Hematopoietic multipotent progenitor cell treated with erythropoietin and hydrocortisone succinate and interleukin-3 and kit ligand, for 6 days (in vitro differentiated cells): ENCODE measurements around the gene GLG1.
"Not testable (repeated sequence)": the region's sequence is repeated elsewhere in the genome, so short reads cannot be mapped to it uniquely, and the experiment has no call there.

Experiments used
- DNase-seq: peaks from one replicate; pipeline ENCODE4 v3.0.0-alpha.2; 2015

Gene GLG1

DNA sequence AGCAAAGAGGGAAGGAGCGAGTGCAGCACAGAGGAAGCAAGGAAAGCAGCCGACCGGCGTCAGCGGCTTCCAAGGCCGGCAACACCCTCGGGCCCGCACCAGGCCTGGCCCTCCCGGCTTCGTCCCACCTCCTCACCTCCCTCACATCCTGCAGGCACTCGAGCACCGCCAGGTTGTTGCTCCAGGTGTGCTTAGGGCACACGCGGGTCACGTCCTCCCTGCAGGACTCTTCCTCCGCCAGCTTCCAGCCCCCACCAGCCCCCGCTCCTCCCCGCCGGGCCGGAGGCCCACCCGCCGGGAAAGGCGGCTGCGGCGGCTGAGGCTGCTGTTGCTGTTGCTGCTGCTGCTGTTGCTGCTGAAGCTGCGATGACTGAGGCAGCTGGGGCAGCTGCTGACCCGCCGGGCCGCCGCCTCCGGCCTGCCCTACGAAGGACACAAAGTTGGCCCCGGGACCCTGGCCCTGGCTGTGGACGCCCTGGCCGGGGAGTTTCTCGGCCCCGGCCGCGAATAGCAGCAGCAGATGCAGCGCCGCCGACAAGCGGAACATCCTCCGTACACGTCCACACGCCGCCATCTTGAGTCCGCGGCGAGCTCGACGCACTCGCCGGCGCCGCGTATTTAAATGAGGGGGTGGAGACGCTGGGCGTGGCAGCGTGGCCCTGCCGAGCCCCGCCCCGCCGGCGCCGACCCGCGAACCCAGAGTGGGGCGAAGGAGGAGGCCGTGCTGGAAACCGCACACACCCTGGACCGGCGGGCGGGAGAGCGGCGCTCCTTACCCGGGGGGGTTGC, at the start of gene GLG1:
TSS of gene GLG1 (minus strand) at position 594 of the 789 bp plus-strand sequence. CDS start at position 574, 20 bp downstream.
- DNase-seq: peak; percentile 95

DNA sequence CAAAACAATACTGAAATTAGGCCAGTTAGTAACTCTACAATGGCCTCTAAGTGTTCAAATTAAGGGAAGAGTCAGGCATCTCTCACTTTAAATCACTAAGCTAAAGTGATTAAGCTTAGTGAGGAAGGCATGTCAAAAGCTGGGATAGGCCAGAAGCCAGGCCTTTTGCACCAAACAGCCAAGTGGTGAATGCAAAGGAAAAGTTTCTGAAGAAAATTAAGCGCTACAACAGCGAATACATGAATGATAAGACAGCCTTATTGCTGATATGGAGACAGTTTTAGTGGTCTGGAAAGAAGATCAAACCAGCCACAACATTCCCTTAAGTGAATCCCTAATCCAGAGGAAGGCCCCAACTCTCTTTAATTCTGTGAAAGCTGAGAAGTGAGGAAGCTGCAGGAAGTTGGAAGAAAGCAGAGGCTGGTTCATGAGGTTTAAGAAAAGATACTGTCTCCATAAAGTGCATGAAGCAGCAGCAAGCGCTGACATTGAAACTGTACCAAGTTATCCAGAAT, 47.7 kb upstream of the GLG1 start:
- no peak for DNase-seq

DNA sequence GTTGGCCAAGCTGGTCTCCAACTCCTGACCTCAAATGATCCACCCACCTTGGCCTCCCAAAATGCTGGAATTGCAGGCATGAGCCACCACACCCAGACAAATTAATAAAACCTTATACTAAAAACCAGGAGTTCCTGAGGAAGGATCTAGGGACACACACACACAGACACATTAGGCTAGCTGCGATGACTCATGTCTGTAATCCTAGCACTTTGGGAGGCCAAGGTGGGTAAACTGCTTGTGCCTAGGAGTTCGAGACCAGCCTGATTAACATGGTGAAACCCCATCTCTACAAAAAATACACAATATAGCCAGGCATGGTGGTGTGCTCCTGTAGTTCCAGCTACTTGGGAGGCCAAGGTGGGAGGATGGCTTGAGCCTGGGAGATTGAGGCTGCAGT, 46.0 kb upstream of the GLG1 start:
- not testable (repeated sequence) for DNase-seq

DNA sequence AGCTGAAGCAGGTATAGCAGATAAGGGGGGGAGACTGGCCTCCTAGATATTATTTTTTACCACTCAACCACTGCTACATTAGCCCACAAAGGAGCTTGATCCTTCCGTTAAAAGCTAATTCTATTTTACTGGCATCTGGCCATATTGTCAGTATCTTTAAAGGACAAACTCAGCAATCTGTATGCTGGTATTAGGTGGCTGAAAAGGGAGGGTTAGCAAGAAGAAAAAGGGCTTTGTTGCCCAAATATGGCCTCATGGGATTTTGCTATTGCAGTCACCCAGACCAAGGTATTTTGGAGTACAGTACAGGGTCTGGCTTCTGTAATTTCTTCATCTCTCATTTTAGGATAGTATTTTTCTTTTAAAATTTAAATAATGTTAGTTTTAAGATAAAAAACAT, 45.3 kb upstream of the GLG1 start:
- peak; percentile 41 for DNase-seq

DNA sequence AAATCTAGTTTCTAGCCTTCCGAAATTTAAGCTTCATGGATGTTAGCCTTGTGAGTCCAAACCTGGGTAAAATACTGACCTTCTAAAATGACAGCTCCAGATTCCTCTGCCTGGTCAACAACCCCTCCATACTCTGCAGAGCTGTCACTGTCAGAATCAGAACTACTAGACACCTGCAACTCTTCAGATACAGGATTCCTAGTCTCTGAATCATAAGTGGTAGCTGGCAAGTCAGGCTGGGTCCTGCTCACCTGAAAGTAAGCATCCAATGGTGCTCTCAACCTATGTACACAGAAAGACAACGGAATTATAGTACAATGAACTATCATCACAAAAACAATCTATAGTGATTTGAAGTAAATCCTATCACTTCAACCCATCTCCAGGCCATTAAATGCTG, 44.9 kb upstream of the GLG1 start:
- no peak for DNase-seq

DNA sequence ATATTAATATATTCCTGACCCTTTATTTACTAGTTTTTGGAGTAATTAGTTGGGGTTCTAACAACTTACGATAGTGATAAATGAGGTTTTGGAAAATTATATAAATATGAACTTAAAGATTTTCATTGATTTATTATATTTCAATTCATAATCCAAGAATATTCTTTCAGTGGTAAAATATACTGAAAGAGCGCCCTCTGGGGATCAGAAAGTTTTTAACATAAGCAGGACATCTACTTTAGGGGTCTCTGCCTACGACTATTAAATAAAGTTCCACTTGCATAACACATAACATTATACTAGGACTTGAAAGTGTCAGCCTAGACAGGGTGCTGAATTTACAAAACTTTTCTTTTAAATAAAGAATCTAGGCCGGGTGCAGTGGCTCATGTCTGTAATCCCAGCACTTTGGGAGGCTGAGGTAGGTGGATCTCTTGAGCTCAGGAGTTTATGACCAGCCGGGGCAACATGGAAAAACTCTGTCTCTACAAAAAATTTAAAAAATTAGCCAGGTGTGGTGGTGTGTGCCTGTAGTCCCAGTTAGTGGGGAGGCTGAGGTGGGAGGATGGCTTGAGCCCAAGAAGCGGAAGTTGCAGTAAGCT, 44.2 kb upstream of the GLG1 start:
- DNase-seq: peak; percentile 51

DNA sequence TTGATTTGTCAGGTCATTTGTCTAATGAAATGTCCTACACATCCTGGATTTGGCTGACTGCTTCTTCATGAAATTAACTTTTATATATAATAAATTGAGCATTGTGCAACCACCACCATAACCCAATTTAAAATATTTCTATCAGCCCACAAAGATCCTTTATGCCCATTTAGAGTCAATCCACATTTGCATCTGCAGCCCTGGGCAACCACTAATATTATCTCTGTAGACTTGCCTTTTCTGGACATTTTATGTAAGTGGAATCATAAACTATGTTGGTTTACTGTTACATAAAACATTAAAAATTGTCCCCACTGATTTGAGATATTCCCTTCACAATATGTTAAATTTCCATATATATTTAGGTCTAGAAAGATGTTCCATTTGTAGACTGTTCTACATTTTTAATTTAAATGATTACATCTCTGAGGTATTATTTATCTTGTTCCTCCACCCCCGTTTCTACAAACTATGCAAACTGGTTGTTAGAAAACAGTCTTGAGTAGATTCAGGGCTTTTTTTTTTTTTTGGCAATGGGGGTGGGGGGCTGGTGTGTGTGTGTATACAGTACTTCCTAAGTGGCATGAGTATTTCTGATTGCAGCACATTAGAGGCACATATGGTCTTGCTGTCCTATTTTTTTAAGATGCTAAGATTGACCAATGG, 43.1 kb upstream of the GLG1 start:
- DNase-seq: no peak

DNA sequence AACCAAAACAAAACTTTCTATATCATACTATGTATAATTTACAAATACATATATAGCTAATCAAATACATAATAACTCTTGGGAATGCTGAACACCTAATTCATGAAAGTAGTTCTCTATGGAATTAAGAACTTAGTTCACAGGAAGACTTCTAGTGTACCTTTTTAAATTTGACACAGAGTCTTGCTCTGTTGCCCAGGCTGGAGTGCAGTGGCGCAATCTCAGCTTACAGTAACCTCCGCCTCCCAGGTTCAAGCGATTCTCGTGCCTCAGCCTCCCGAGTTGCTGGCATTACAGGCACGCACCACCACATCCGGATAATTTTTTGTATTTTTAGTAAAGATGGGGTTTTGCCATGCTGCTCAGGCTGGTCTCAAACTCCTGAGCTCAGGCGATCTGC, 35.1 kb upstream of the GLG1 start:
- DNase-seq: no peak

DNA sequence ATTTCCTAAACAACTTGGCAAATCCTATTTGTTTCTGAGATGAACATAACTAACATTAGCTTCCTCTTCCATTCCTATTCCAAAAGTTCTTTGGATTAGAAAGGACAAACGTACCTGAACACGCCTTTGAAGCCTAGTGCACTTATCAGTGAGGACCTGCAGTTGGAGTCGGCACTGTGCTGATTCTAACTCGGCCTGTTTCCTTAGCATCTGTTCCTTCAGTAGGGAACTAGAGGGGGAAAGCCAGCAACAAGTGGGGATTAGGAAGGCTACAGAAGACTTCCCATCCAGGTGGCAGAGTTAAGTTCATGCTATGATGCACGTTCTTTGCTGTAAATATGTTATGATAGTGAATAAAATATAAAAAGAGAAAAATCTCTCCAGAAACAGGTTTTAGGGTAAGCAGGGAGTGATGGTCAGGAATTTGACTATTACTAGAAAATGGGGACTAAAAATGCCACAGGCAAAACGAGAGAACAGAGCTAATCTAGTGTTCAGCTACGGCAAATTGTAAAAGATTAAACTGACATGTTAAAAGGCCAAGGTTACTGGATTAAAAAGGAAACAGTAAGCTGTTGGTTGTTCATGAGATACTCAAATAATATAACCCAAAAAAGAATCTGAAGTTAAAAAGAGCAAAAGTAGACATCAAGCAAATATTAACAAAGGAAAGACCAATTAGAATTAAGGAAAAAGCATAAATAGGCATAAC, 31.0 kb upstream of the GLG1 start:
- no peak for DNase-seq

DNA sequence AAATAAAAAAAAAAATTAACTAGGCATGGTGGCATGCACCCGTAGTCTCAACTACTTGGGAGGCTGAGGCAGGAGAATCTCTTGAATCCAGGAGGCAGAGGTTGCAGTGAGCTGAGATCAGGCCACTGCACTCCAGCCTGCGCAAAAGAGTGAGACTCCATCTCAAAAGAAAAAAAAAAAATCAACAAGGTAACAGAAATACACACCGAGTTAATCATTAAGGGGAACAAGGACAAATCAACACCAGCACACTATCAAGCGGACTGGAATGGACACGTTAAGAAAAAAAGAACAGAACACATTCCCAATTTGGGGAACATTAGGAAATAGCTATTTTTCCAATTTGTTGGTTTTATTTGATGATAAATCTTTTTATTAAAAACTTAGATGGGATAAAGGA, 28.4 kb upstream of the GLG1 start:
- DNase-seq: no peak

DNA sequence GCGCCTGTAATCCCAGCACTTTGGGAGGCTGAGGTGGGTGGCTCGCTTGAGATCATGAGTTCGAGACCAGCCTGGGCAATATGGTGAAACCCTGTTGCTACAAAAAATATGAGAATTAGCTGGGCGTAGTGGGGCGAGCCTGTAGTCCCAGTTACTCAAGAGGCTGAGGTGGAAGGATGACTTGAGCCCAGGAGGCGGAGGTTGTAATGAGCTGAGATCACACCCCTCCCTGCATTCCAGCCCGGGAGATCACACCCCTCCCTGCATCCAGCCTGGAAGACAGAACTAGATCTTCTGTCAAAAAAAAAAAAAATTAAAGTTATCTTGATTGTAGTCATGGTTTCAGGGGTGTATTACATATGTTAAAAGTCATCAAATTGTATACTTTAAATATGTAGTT, 26.8 kb upstream of the GLG1 start:
- DNase-seq: no peak

DNA sequence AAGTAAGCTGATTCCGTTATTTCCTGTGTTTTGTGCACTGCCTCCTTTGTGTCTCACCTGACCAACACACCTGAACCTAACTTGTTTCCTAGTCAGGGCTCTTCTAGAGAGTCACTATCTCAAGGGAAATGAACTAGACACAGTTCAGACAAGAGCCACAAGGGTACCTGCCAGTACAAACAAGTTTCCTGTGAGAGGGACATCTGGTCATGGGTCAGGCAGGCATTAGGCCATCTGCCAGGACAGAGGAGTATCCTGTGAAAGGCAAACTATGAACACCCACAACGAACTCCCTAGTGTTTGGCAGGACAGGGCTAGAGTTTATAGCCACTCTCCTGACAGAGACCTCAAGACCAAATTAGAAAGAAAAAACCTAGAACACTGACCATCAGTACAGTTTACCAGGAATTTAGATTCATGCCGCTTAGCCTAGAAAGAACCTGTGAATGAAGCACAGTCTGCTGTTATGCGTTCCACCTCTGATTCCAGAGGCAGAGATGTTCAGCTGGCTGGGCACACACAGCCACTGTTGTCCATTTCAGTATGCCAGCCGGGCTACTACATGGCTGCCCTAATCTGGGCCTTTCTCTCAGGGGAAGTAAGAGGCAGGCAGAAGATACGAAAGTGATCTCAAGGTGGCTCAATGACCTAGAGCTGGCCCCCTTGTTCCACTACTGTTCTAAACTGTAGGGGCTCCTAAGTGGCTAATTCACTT, 20.7 kb upstream of the GLG1 start:
- no peak for DNase-seq

DNA sequence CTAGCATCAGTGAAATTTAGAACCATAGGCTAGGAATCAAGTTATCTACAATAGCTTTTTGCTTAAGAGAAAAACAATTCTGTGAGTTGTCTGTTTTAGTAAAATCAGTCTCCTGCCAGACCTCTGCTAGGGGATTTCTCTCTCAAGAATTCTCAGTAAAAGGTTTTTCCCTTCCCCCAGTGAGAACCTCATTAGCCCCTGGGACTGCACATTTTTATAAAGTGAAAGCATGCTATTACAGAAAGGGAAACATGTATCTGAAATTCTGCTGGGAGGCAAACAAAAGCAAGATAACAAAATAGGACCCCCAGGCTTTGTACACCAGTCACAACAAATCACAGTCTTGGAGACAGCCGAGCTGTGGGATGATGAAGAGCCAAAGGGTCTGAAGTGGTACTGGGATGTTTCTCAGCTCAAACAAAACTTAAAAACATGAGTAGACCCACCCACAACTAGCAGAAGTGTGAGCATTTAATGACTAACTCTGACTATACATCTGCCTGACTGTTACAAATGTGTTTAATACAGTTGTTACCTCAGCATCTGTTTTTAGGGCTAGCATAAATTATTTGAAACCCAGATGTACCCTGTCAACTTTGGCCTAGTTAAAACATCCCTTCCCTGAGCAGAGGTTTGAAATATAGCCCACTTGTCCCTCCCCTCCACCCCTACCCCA, 20.0 kb upstream of the GLG1 start:
- no peak for DNase-seq

DNA sequence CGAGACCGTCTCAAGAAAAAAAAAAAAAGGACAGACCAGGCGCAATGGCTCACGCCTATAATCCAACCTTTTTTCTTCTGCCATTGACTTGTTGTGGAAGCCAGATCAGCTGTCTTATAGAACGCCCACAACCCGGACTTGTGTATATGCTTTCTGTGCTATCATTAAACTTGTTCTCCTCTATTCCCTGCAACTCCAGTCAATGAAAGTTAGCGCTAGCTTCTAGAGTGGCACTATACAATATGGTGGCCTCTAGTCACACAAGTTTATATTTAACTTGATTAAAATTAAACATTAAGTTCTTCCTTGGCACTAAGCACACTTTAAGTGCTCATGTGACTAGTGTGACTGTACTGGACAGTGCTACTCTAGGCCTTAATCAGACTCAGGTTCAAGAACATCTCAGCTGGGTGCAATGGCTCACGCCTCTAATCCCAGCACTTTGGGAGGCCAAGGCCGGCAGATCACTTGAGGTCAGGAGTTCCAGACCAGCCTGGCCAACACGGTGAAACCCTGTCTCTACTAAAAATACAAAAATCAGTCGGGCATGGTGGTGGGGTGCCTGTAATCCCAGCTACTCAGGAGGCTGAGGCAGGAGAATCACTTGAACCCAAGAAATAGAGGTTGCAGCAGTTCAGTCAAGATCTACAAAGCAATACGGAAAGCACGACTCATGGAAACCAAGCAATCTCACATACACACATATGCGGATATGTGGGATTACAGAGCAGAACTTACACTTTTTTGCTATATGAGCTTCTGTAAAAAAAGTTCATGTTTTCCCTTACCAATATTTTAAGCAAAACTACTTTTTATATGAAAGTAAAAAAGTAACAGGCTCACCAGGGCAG, 18.8 kb upstream of the GLG1 start:
- no peak for DNase-seq

DNA sequence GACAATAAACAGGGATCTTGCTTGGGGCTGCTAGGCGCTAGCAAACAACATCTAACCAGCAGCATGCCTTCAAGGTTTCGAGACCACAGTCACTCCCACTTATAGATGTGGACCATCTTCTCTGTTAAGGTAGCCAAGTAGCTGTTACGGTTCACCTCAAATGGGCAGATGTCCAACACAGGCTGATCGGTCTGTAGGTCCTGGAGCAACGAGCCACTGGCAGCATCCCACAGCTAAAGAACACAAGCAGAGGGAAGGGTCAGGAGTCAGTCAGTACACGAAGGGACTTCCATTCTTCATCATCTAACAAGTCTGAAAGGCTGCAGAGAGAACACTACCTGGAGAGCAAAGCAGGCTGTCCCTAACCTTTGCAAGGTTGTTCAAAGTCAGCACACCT, 16.9 kb upstream of the GLG1 start:
- no peak for DNase-seq

DNA sequence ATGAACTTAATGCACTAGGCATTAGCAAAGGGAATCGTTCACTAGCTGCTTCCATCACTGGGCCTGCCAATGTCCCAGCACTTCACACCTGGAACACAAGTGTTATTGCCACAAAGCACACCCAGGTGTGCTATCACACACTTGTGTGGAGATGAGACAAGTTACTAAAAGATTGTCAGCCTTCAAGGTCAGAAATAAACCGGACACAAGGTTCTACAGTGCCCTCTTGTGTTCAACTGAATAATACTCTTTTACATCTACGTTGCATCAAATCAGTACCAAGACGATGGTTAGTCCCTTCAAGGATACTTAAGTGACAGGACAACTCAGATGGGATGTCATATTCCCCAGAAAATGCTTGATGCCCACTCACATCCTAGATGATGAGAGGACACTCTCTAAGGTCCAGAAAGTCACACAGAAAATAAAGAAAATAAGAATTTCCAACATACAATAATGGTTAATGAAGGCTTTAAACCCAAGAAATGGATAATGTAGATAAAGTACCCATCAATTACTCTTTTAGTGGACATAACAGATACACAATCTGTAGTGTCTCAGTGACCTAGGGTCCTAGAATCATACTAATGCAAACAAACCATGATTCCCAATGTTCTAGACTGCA, 16.4 kb upstream of the GLG1 start:
- peak; percentile 76 for DNase-seq

DNA sequence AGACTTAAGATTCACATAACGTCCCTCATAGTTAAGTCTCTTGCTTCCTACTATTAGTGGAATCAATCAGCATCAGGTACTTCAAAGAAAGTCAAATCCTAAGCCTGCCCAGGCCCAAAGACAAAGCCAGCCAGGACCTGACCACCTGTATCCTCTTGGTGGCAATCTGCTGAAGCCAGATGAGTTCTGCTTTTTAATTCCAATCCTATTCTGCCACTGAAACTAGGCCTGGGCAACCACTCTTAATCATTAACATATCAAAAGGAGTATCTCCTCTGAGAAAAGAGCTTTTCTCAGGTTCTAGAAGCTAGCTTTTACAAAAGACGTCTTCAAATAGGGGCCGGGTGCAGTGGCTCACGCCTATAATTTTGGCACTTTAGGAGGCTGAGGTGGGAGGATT, 15.1 kb upstream of the GLG1 start:
- DNase-seq: no peak

DNA sequence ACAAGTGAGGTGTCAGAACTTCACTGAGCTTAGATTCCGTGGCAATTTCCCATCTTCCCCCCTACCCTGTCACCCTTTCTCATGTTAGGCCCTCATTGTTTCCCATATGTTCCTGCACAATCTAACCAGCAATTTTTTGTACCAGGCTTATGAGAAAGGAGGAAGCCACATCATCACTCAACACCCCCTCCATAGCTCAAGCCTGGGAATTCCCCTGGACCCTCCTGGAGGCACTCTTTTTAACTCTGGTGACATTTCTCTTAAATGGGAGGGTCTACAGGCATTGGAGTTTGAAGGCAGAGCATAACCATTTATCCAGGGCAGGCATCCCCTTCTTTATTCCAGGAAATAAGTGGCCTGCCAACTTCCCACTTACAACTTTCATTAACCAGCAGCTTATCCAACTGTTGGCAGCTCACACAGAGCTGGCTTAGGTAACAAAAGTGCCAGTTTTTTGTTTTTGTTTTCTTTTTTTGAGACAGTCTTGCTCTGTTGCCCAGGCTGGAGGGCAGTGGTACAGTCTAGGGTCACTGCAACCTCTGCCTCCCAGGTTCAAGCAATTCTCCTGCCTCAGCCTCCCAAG, 10.4 kb upstream of the GLG1 start:
- DNase-seq: no peak

DNA sequence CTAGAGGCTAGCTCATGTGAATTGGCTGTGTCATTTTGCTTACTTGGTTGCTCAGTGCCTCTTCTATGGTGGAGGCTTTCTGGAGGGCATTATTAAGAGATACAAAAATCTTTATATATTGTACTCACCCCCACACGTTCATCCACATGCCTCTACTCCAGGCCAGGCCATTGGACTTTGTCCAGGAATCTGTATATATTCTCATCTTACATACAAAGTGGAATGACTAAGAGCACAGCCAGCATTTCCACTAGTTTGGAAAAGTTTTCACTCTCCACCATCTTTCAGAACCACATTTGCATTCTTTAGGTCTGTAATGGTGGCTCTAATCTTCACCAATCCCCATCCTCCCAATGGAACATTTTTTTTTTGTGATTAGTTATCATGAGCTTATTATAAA, 4.8 kb upstream of the GLG1 start:
- no peak for DNase-seq

DNA sequence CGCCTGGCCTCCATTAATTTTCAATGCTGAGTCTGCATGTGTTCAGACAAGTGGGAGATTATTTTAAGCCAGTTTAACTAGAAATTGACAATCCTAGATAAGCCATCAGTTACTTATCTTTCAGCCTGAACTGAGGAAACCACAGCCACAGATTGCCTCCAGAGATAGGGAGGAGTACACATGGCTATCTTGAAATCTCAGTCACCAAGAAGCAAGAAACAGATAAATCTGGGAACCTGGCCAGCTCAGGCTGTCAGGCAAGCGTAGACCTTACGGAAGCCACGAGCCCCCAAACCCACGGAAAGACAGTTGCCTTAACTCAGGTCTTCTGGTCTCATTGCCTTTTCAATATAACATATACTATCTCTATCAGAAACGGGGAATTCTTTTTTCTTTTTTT, 2.0 kb upstream of the GLG1 start:
- DNase-seq: peak; percentile 87
